ENCODE results near the gene PCSK5.

Gene PCSK5

GRCh38 chr9:75975071-75975470 is 84.6 kb downstream of the PCSK5 start:
- TF ChIP-seq CTCF (IDR thresholded peaks at IDR 0.05; ENCODE audit: borderline replicate concordance, control extremely low read depth, extremely low read depth, insufficient read depth, missing control alignments), result no peak
- in situ Hi-C loops (cut with MboI; ENCODE audit: low sequenced_read_pairs, unreplicated experiment), result no loop called here
- DNase-seq (ENCODE audit: low spot score), result no peak

GRCh38 chr9:75976549-75976948 is 86.1 kb downstream of the PCSK5 start:
- no peak for TF ChIP-seq CTCF (IDR thresholded peaks at IDR 0.05; ENCODE audit: borderline replicate concordance, control extremely low read depth, extremely low read depth, insufficient read depth, missing control alignments)
- DNase-seq (ENCODE audit: low spot score), result no peak
- in situ Hi-C loops (cut with MboI; ENCODE audit: low sequenced_read_pairs, unreplicated experiment), result no loop called here

- in situ Hi-C loops (cut with MboI; ENCODE audit: low sequenced_read_pairs, unreplicated experiment), result no loop called here
- peak; percentile 14 for DNase-seq (ENCODE audit: low spot score)
- no peak for TF ChIP-seq CTCF (IDR thresholded peaks at IDR 0.05; ENCODE audit: borderline replicate concordance, control extremely low read depth, extremely low read depth, insufficient read depth, missing control alignments)
Observed at GRCh38 chr9:75979362-75979761, 88.9 kb downstream of the PCSK5 start.

- in situ Hi-C loops (cut with MboI; ENCODE audit: low sequenced_read_pairs, unreplicated experiment), result no loop called here
- DNase-seq (ENCODE audit: low spot score), result no peak
- TF ChIP-seq CTCF (IDR thresholded peaks at IDR 0.05; ENCODE audit: borderline replicate concordance, control extremely low read depth, extremely low read depth, insufficient read depth, missing control alignments), result no peak
Observed at GRCh38 chr9:75983319-75984045, 93.0 kb downstream of the PCSK5 start.

- no peak for TF ChIP-seq CTCF (IDR thresholded peaks at IDR 0.05; ENCODE audit: borderline replicate concordance, control extremely low read depth, extremely low read depth, insufficient read depth, missing control alignments)
- no peak for DNase-seq (ENCODE audit: low spot score)
- in situ Hi-C loops (cut with MboI; ENCODE audit: low sequenced_read_pairs, unreplicated experiment), result no loop called here
Observed at GRCh38 chr9:75985515-75985914, 95.0 kb downstream of the PCSK5 start.

GRCh38 chr9:75988663-75989062 is 98.2 kb downstream of the PCSK5 start:
- in situ Hi-C loops (cut with MboI; ENCODE audit: low sequenced_read_pairs, unreplicated experiment), result no loop called here
- DNase-seq (ENCODE audit: low spot score), result no peak
- no peak for TF ChIP-seq CTCF (IDR thresholded peaks at IDR 0.05; ENCODE audit: borderline replicate concordance, control extremely low read depth, extremely low read depth, insufficient read depth, missing control alignments)

Measured in GM13976 (cell line).